HepG2 (cell line): ENCODE measurements around the gene SIGLEC10. TPM values are rescaled to one million over a fixed set of nuclear protein-coding genes. Genes with fewer than 3 reads are reported as not detected.

Experiments
- DMAP1 ChIP-seq: IDR thresholded peaks from 2 replicates; pipeline ENCODE4 v1.6.1; 2016
- ELF1 ChIP-seq: sonication (generic); formaldehyde crosslinking; IDR thresholded peaks from 2 replicates; pipeline ENCODE4 v1.4.0; 2020; ENCODE audit warnings: missing genetic modification reagents
- HDAC6 ChIP-seq: fragments of 200-600 bp; sonication (generic); IDR thresholded peaks from 2 replicates; pipeline ENCODE4 v1.7.0; 2017; ENCODE audit warnings: mild to moderate bottlenecking, antibody characterized with exemption, low read length, low read depth
- HES4 ChIP-seq: sonication (generic); formaldehyde crosslinking; IDR thresholded peaks from 2 replicates; pipeline ENCODE4 v1.9.0; 2021; ENCODE audit warnings: mild to moderate bottlenecking, missing genetic modification reagents, borderline replicate concordance
- KLF15 ChIP-seq: sonication (generic); formaldehyde crosslinking; IDR thresholded peaks from 2 replicates; pipeline ENCODE4 v1.8.1; 2023; ENCODE audit warnings: borderline replicate concordance, mild to moderate bottlenecking, inconsistent platforms, missing genetic modification reagents, mixed read lengths
- MBD4 ChIP-seq: IDR thresholded peaks from 2 replicates; pipeline ENCODE4 v1.6.1; 2012; ENCODE audit warnings: low read length, inconsistent platforms, borderline replicate concordance
- MEF2D ChIP-seq: sonication (generic); formaldehyde crosslinking; IDR thresholded peaks from 2 replicates; pipeline ENCODE4 v1.5.1; 2020; ENCODE audit warnings: mild to moderate bottlenecking, missing genetic modification reagents
- MXI1 ChIP-seq: IDR thresholded peaks from 3 replicates; pipeline ENCODE4 v1.6.1; 2012; ENCODE audit warnings: low read depth, low read length, inconsistent platforms, borderline replicate concordance
- PAWR ChIP-seq: sonication (generic); formaldehyde crosslinking; IDR thresholded peaks from 2 replicates; pipeline ENCODE4 v1.4.0; 2020; ENCODE audit warnings: missing genetic modification reagents, mild to moderate bottlenecking, borderline replicate concordance
- RBM39 ChIP-seq: fragments of 200-400 bp; formaldehyde crosslinking; IDR thresholded peaks from one replicate; pipeline ENCODE4 v1.6.1; 2018; ENCODE audit warnings: antibody characterized with exemption, mild to moderate bottlenecking, low read depth, low read length; ENCODE audit not compliant: poor library complexity, severe bottlenecking
- TP53 ChIP-seq: sonication (generic); formaldehyde crosslinking; conservative IDR thresholded peaks from 2 replicates; pipeline ENCODE4 v1.4.0; 2020; ENCODE audit warnings: missing genetic modification reagents
- ZFY ChIP-seq: sonication (generic); formaldehyde crosslinking; IDR thresholded peaks from 2 replicates; pipeline ENCODE4 v1.4.0; 2020; ENCODE audit warnings: missing genetic modification reagents
- ZIK1 ChIP-seq: sonication (generic); formaldehyde crosslinking; IDR thresholded peaks from 2 replicates; pipeline ENCODE4 v1.5.0; 2020; ENCODE audit warnings: mild to moderate bottlenecking, low read depth, missing genetic modification reagents, borderline replicate concordance
- ZNF264 ChIP-seq: sonication (generic); formaldehyde crosslinking; IDR thresholded peaks from 2 replicates; pipeline ENCODE4 v1.4.0; 2020; ENCODE audit warnings: missing genetic modification reagents
- polyA plus RNA-seq, 8 experiments: library from polyadenylated mRNA; depleted of rRNA in 3 of 8; stranded (reverse) in 7 of 8; unstranded in 1 of 8; fragments of >200 nt; fragmentation: Illumina TruSeq in 4 of 8; extraction: Trizol in 4 of 8; gene quantifications; 2 replicates each; pipeline versions ENCODE4 v1.2.1 to v1.2.3, GENCODE V29; 2011 to 2016; ENCODE audit warnings: low read depth in 4 of 8, missing spikeins in 1 of 8, mixed read lengths in 1 of 8; ENCODE audit not compliant: insufficient read depth in 1 of 8
- total RNA-seq, 5 experiments: library from RNA; depleted of rRNA; stranded (reverse); fragments of >200 nt; fragmentation: Illumina TruSeq; extraction: Trizol; gene quantifications; 2 replicates each; pipeline ENCODE4 v1.2.3, GENCODE V29; 2016; ENCODE audit warnings: low read depth in 1 of 5
- TF ChIP-seq, protein P1 (sequence below): sonication (generic); formaldehyde crosslinking; IDR thresholded peaks from 2 replicates; pipeline ENCODE4 v1.9.0; 2021; ENCODE audit warnings: missing genetic modification reagents, mild to moderate bottlenecking, borderline replicate concordance
- TF ChIP-seq, protein P2 (sequence below): sonication (generic); formaldehyde crosslinking; IDR thresholded peaks from 2 replicates; pipeline ENCODE4 v1.8.1; 2023; ENCODE audit warnings: mild to moderate bottlenecking, missing genetic modification reagents
- TF ChIP-seq, protein P3 (sequence below): sonication (generic); formaldehyde crosslinking; IDR thresholded peaks from 2 replicates; pipeline ENCODE4 v1.8.1; 2023; ENCODE audit warnings: mild to moderate bottlenecking, missing genetic modification reagents
- TF ChIP-seq, protein P4 (sequence below): IDR thresholded peaks from 2 replicates; pipeline ENCODE4 v1.6.1; 2016; ENCODE audit warnings: mild to moderate bottlenecking
- TF ChIP-seq, protein P5 (sequence below): sonication (generic); formaldehyde crosslinking; IDR thresholded peaks from 2 replicates; pipeline ENCODE4 v1.5.0; 2020; ENCODE audit warnings: missing genetic modification reagents
- TF ChIP-seq, protein P6 (sequence below): fragments of 450-650 bp; IDR thresholded peaks from 2 replicates; pipeline ENCODE4 v1.6.1; 2016

Gene SIGLEC10
- total and polyA plus RNA-seq, 2 of the 13 experiments (the other 11 are each of a cell fraction or from before 2014, with no cell fraction given) = not detected

DNA sequence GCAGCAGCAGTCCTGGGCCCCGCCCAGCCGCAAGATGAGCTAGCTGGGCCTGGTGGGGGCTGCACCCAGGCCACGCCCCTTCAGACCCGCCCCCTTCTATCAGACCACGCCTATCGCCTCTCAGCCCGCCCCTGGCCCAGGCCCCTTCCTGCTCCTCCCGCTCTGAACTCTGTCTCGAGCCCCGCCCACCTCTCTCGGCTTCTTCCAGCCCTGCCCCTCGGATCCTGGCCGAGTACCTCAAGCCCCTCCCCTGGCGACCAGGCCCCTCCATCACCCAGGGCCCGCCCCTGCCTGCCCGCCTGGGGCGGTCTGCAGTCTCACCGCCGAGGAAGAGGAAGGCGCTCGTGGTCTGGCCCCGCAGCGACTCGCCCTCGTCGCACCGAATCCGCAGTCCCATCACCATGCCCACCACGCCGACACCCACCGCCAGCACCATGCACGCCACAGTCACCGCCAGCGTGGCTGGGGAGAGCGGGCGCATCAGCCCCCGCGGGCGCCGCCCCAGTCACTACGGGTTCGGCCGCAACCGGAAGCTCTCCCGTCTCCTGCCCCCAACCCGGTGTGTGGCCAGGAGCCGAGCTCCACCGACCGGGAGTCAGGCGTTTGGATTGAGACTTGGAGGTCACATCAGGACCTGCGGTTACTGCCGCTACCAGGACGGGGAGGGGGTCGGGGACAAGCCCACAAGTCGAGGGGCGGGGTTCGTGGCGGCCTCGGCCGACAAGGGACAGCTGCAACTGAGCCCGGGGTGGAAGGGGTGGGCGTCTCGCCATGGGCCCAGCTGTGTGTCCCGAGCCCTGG, 49.7 kb downstream of the SIGLEC10 start (continued):
- TF ChIP-seq, protein P1, sequence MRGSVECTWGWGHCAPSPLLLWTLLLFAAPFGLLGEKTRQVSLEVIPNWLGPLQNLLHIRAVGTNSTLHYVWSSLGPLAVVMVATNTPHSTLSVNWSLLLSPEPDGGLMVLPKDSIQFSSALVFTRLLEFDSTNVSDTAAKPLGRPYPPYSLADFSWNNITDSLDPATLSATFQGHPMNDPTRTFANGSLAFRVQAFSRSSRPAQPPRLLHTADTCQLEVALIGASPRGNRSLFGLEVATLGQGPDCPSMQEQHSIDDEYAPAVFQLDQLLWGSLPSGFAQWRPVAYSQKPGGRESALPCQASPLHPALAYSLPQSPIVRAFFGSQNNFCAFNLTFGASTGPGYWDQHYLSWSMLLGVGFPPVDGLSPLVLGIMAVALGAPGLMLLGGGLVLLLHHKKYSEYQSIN = no peak
- TF ChIP-seq HDAC6 = no peak
- TF ChIP-seq, protein P2, sequence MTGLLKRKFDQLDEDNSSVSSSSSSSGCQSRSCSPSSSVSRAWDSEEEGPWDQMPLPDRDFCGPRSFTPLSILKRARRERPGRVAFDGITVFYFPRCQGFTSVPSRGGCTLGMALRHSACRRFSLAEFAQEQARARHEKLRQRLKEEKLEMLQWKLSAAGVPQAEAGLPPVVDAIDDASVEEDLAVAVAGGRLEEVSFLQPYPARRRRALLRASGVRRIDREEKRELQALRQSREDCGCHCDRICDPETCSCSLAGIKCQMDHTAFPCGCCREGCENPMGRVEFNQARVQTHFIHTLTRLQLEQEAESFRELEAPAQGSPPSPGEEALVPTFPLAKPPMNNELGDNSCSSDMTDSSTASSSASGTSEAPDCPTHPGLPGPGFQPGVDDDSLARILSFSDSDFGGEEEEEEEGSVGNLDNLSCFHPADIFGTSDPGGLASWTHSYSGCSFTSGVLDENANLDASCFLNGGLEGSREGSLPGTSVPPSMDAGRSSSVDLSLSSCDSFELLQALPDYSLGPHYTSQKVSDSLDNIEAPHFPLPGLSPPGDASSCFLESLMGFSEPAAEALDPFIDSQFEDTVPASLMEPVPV (CRISPR knock-in tag) = peak; percentile 58; the same call in 1 of the 2 replicates
- peak; percentile 80 for TF ChIP-seq ZFY (CRISPR knock-in tag)
- no peak for TF ChIP-seq MBD4
- no peak; the same call in 1 of the 2 replicates for TF ChIP-seq KLF15 (CRISPR knock-in tag)
- TF ChIP-seq, protein P3, sequence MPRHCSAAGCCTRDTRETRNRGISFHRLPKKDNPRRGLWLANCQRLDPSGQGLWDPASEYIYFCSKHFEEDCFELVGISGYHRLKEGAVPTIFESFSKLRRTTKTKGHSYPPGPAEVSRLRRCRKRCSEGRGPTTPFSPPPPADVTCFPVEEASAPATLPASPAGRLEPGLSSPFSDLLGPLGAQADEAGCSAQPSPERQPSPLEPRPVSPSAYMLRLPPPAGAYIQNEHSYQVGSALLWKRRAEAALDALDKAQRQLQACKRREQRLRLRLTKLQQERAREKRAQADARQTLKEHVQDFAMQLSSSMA (CRISPR knock-in tag) = peak; percentile 48; the same call in 1 of the 2 replicates
- peak; percentile 83 for TF ChIP-seq DMAP1 (CRISPR knock-in tag)
- peak; percentile 76; the same call in 1 of the 2 replicates for TF ChIP-seq ZIK1
- TF ChIP-seq ELF1 (CRISPR knock-in tag) = peak; percentile 71
- TF ChIP-seq, protein P4, sequence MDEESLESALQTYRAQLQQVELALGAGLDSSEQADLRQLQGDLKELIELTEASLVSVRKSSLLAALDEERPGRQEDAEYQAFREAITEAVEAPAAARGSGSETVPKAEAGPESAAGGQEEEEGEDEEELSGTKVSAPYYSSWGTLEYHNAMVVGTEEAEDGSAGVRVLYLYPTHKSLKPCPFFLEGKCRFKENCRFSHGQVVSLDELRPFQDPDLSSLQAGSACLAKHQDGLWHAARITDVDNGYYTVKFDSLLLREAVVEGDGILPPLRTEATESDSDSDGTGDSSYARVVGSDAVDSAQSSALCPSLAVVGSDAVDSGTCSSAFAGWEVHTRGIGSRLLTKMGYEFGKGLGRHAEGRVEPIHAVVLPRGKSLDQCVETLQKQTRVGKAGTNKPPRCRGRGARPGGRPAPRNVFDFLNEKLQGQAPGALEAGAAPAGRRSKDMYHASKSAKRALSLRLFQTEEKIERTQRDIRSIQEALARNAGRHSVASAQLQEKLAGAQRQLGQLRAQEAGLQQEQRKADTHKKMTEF (CRISPR knock-in tag) = peak; percentile 77
- TF ChIP-seq ZNF264 (CRISPR knock-in tag) = no peak; the same call in none of the 2 replicates
- peak; percentile 83 for TF ChIP-seq MEF2D (CRISPR knock-in tag)
- no peak for TF ChIP-seq PAWR (CRISPR knock-in tag)
- TF ChIP-seq, protein P5, sequence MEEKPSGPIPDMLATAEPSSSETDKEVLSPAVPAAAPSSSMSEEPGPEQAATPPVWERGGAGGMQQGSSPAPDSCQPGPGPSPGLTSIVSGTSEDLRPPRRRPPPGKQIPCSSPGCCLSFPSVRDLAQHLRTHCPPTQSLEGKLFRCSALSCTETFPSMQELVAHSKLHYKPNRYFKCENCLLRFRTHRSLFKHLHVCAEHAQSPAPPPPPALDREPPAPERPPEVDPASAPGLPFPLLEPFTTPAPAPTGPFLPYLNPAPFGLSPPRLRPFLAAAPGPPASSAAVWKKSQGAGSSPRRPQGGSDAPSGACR (CRISPR knock-in tag) = peak; percentile 92; the same call in 1 of the 2 replicates
- no peak for TF ChIP-seq HES4 (CRISPR knock-in tag)
- no peak for TF ChIP-seq RBM39
- TF ChIP-seq MXI1 = peak; percentile 49; the same call in 1 of the 3 replicates
- TF ChIP-seq TP53 (CRISPR knock-in tag) = no peak
- TF ChIP-seq, protein P6, sequence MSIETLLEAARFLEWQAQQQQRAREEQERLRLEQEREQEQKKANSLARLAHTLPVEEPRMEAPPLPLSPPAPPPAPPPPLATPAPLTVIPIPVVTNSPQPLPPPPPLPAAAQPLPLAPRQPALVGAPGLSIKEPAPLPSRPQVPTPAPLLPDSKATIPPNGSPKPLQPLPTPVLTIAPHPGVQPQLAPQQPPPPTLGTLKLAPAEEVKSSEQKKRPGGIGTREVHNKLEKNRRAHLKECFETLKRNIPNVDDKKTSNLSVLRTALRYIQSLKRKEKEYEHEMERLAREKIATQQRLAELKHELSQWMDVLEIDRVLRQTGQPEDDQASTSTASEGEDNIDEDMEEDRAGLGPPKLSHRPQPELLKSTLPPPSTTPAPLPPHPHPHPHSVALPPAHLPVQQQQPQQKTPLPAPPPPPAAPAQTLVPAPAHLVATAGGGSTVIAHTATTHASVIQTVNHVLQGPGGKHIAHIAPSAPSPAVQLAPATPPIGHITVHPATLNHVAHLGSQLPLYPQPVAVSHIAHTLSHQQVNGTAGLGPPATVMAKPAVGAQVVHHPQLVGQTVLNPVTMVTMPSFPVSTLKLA = peak; percentile 35; the same call in 1 of the 2 replicates
